ENCODE data around the gene SLC6A1. TPM values are rescaled to one million over a fixed set of nuclear protein-coding genes. Genes with fewer than 3 reads are reported as not detected.

Gene SLC6A1
- total and polyA plus RNA-seq, 2 of the 8 experiments (the other 6 are each of a cell fraction or from before 2014, with no cell fraction given), result 0.30 to 0.63 TPM

DNA sequence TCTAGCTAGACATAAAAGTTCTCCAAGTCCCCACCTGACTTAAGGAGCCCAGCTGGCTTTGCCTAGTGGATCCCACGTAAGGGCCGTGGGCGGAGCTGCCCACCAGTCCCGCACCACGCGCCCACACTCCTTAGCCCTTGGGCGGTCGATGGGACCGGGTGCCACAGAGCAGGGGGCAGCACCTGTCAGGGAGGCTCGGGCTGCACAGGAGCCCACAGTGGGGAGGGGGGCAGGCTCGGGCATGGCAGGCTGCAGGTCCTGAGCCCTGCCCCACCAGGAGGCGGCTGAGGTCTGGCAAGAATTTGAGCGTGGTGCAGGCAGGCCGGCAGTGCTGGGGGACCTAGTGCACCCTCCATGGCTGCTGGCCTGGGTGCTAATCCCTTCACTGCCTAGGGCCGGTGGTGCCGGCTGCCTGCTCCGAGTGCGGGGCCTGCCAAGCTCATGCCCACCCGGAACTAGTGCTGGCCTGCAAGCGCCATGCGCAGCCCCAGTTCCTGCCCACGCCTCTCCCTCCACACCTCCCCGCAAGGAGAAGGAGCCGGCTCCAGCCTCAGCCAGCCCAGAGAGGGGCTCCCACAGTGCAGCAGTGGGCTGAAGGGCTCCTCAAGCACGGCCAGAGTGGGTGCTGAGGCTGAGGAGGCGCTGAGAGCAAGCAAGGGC, 78.7 kb downstream of the SLC6A1 start (continued):
- TF ChIP-seq, protein P1, sequence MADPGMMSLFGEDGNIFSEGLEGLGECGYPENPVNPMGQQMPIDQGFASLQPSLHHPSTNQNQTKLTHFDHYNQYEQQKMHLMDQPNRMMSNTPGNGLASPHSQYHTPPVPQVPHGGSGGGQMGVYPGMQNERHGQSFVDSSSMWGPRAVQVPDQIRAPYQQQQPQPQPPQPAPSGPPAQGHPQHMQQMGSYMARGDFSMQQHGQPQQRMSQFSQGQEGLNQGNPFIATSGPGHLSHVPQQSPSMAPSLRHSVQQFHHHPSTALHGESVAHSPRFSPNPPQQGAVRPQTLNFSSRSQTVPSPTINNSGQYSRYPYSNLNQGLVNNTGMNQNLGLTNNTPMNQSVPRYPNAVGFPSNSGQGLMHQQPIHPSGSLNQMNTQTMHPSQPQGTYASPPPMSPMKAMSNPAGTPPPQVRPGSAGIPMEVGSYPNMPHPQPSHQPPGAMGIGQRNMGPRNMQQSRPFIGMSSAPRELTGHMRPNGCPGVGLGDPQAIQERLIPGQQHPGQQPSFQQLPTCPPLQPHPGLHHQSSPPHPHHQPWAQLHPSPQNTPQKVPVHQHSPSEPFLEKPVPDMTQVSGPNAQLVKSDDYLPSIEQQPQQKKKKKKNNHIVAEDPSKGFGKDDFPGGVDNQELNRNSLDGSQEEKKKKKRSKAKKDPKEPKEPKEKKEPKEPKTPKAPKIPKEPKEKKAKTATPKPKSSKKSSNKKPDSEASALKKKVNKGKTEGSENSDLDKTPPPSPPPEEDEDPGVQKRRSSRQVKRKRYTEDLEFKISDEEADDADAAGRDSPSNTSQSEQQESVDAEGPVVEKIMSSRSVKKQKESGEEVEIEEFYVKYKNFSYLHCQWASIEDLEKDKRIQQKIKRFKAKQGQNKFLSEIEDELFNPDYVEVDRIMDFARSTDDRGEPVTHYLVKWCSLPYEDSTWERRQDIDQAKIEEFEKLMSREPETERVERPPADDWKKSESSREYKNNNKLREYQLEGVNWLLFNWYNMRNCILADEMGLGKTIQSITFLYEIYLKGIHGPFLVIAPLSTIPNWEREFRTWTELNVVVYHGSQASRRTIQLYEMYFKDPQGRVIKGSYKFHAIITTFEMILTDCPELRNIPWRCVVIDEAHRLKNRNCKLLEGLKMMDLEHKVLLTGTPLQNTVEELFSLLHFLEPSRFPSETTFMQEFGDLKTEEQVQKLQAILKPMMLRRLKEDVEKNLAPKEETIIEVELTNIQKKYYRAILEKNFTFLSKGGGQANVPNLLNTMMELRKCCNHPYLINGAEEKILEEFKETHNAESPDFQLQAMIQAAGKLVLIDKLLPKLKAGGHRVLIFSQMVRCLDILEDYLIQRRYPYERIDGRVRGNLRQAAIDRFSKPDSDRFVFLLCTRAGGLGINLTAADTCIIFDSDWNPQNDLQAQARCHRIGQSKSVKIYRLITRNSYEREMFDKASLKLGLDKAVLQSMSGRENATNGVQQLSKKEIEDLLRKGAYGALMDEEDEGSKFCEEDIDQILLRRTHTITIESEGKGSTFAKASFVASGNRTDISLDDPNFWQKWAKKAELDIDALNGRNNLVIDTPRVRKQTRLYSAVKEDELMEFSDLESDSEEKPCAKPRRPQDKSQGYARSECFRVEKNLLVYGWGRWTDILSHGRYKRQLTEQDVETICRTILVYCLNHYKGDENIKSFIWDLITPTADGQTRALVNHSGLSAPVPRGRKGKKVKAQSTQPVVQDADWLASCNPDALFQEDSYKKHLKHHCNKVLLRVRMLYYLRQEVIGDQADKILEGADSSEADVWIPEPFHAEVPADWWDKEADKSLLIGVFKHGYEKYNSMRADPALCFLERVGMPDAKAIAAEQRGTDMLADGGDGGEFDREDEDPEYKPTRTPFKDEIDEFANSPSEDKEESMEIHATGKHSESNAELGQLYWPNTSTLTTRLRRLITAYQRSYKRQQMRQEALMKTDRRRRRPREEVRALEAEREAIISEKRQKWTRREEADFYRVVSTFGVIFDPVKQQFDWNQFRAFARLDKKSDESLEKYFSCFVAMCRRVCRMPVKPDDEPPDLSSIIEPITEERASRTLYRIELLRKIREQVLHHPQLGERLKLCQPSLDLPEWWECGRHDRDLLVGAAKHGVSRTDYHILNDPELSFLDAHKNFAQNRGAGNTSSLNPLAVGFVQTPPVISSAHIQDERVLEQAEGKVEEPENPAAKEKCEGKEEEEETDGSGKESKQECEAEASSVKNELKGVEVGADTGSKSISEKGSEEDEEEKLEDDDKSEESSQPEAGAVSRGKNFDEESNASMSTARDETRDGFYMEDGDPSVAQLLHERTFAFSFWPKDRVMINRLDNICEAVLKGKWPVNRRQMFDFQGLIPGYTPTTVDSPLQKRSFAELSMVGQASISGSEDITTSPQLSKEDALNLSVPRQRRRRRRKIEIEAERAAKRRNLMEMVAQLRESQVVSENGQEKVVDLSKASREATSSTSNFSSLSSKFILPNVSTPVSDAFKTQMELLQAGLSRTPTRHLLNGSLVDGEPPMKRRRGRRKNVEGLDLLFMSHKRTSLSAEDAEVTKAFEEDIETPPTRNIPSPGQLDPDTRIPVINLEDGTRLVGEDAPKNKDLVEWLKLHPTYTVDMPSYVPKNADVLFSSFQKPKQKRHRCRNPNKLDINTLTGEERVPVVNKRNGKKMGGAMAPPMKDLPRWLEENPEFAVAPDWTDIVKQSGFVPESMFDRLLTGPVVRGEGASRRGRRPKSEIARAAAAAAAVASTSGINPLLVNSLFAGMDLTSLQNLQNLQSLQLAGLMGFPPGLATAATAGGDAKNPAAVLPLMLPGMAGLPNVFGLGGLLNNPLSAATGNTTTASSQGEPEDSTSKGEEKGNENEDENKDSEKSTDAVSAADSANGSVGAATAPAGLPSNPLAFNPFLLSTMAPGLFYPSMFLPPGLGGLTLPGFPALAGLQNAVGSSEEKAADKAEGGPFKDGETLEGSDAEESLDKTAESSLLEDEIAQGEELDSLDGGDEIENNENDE (IDR thresholded peaks at IDR 0.05; ENCODE audit: insufficient replicate concordance, low read length), result no peak
- TF ChIP-seq HDAC2 (IDR thresholded peaks at IDR 0.05; ENCODE audit: borderline replicate concordance in 1 of 2, low read depth in 2 of 2, low read length in 2 of 2) (no peak), CHD1 (IDR thresholded peaks at IDR 0.05; ENCODE audit: low read depth, low read length) (no peak), GTF2F1 (IDR thresholded peaks at IDR 0.05; ENCODE audit: borderline replicate concordance, low read depth, low read length) (no peak), SAP30 (IDR thresholded peaks at IDR 0.05; ENCODE audit: insufficient read depth, insufficient replicate concordance, low read length) (no peak), YY1 (IDR thresholded peaks at IDR 0.05; ENCODE audit: low read depth, low read length) (no peak), SP2 (IDR thresholded peaks at IDR 0.05; ENCODE audit: low read length) (no peak), EGR1 (IDR thresholded peaks at IDR 0.05; ENCODE audit: borderline replicate concordance, low read depth, low read length) (no peak)
- TF ChIP-seq, protein P2, sequence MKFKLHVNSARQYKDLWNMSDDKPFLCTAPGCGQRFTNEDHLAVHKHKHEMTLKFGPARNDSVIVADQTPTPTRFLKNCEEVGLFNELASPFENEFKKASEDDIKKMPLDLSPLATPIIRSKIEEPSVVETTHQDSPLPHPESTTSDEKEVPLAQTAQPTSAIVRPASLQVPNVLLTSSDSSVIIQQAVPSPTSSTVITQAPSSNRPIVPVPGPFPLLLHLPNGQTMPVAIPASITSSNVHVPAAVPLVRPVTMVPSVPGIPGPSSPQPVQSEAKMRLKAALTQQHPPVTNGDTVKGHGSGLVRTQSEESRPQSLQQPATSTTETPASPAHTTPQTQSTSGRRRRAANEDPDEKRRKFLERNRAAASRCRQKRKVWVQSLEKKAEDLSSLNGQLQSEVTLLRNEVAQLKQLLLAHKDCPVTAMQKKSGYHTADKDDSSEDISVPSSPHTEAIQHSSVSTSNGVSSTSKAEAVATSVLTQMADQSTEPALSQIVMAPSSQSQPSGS (IDR thresholded peaks at IDR 0.05; ENCODE audit: low read length), result no peak

All from H1 (cell line).